SK-N-SH treated with all-trans-retinoic acid at 6 μM for 48 hours (cell line): ENCODE results near the gene UNC5C.
"Not testable (repeated sequence)": the region's sequence is repeated elsewhere in the genome, so short reads cannot be mapped to it uniquely, and the experiment has no call there.

Source experiments
- PPARA ChIP-seq: fragments of 250-450 bp; sonication (Bioruptor Pico); IDR thresholded peaks from 2 replicates; pipeline ENCODE4 v1.5.0; 2020; ENCODE audit warnings: mild to moderate bottlenecking, borderline replicate concordance
- TCF4 ChIP-seq: fragments of 250-450 bp; sonication (Bioruptor Pico); IDR thresholded peaks from 2 replicates; pipeline ENCODE4 v1.8.0; 2021; ENCODE audit warnings: mild to moderate bottlenecking, moderate library complexity, borderline replicate concordance

GRCh38 chr4:95134016-95134415 lies 414.8 kb downstream of the UNC5C start:
- TF ChIP-seq PPARA, TCF4 (CRISPR knock-in tag): not testable (repeated sequence)
